H9 (cell line): ENCODE measurements around the gene TCERG1L. TPM values are rescaled to one million over a fixed set of nuclear protein-coding genes. Genes with fewer than 3 reads are reported as not detected.

ENCODE experiments used
- DNase-seq: peaks from one replicate; pipeline ENCODE4 v3.0.0-alpha.2; 2017
- H2AFZ ChIP-seq: one replicate; pipeline ENCODE4 v1.6.1; 2013; ENCODE audit warnings: mild to moderate bottlenecking, low read length, control low read depth, moderate library complexity
- H2AK5ac ChIP-seq: 2 replicates; pipeline ENCODE4 v1.6.1; 2013; ENCODE audit warnings: low read length, control low read depth, mixed read lengths; ENCODE audit not compliant: insufficient read length
- H2BK120ac ChIP-seq: one replicate; pipeline ENCODE4 v1.6.1; 2013; ENCODE audit warnings: low read depth, mild to moderate bottlenecking, low read length, control low read depth, inconsistent platforms; ENCODE audit not compliant: poor library complexity, severe bottlenecking
- H2BK12ac ChIP-seq: 2 replicates; pipeline ENCODE4 v1.6.1; 2013; ENCODE audit warnings: low read length, control low read depth, mixed read lengths, low read depth; ENCODE audit not compliant: insufficient read length
- H2BK15ac ChIP-seq: 2 replicates; pipeline ENCODE4 v1.6.1; 2013; ENCODE audit warnings: low read depth, low read length, control low read depth
- H2BK20ac ChIP-seq: one replicate; pipeline ENCODE4 v1.6.1; 2013; ENCODE audit warnings: low read depth, mild to moderate bottlenecking, low read length, control low read depth, inconsistent platforms; ENCODE audit not compliant: poor library complexity, severe bottlenecking
- H2BK5ac ChIP-seq: 2 replicates; pipeline ENCODE4 v1.6.1; 2013; ENCODE audit warnings: low read length, control low read depth, mixed read lengths; ENCODE audit not compliant: insufficient read length
- H3K14ac ChIP-seq: 2 replicates; pipeline ENCODE4 v1.6.1; 2013; ENCODE audit warnings: low read length, control low read depth; ENCODE audit not compliant: insufficient read depth
- H3K18ac ChIP-seq: 2 replicates; pipeline ENCODE4 v1.6.1; 2013; ENCODE audit warnings: low read depth, mild to moderate bottlenecking, mixed read lengths, low read length, control low read depth; ENCODE audit not compliant: insufficient read length
- H3K23ac ChIP-seq: 2 replicates; pipeline ENCODE4 v1.6.1; 2013; ENCODE audit warnings: low read length, control low read depth, mixed read lengths, low read depth; ENCODE audit not compliant: insufficient read length
- H3K23me2 ChIP-seq: 2 replicates; pipeline ENCODE4 v1.6.1; 2013; ENCODE audit warnings: low read depth, mild to moderate bottlenecking, mixed read lengths, low read length, control low read depth; ENCODE audit not compliant: insufficient read length, poor library complexity, severe bottlenecking
- H3K27ac ChIP-seq: 2 replicates; pipeline ENCODE4 v1.5.1; 2013; ENCODE audit warnings: low read length, control low read depth, mixed read lengths, low read depth; ENCODE audit not compliant: insufficient read length
- H3K27me3 ChIP-seq: 2 replicates; pipeline ENCODE4 v1.6.1; 2013; ENCODE audit warnings: low read length, control low read depth, inconsistent platforms; ENCODE audit not compliant: insufficient read depth
- H3K4ac ChIP-seq: 2 replicates; pipeline ENCODE4 v1.6.1; 2013; ENCODE audit warnings: low read depth, mild to moderate bottlenecking, control low read depth, inconsistent platforms, low read length, moderate library complexity
- H3K4me1 ChIP-seq: 2 replicates; pipeline ENCODE4 v1.6.1; 2013; ENCODE audit warnings: low read length, control low read depth, inconsistent platforms; ENCODE audit not compliant: insufficient read depth
- H3K4me2 ChIP-seq: 2 replicates; pipeline ENCODE4 v1.6.1; 2013; ENCODE audit warnings: low read length, control low read depth, mixed read lengths; ENCODE audit not compliant: insufficient read length, insufficient read depth
- H3K56ac ChIP-seq: 2 replicates; pipeline ENCODE4 v1.6.1; 2013; ENCODE audit warnings: low read depth, mild to moderate bottlenecking, mixed read lengths, low read length, control low read depth; ENCODE audit not compliant: insufficient read length
- H3K79me1 ChIP-seq: 2 replicates; pipeline ENCODE4 v1.6.1; 2013; ENCODE audit warnings: low read depth, mild to moderate bottlenecking, moderate library complexity, low read length, control low read depth, inconsistent platforms; ENCODE audit not compliant: insufficient read depth, poor library complexity, severe bottlenecking
- H3K79me2 ChIP-seq: 2 replicates; pipeline ENCODE4 v1.6.1; 2013; ENCODE audit warnings: low read length, control low read depth, inconsistent platforms; ENCODE audit not compliant: insufficient read depth
- H3K9ac ChIP-seq: 2 replicates; pipeline ENCODE4 v1.6.1; 2013; ENCODE audit warnings: low read length, control low read depth, mixed read lengths; ENCODE audit not compliant: insufficient read length; ENCODE audit errors: extremely low read depth
- H3K9me3 ChIP-seq: one replicate; pipeline ENCODE4 v1.6.1; 2013; ENCODE audit warnings: low read depth, low read length, inconsistent platforms; ENCODE audit not compliant: control insufficient read depth
- H3T11ph ChIP-seq: one replicate; pipeline ENCODE4 v1.6.1; 2013; ENCODE audit warnings: mild to moderate bottlenecking, low read length, control low read depth, inconsistent platforms
- H4K20me1 ChIP-seq: one replicate; pipeline ENCODE4 v1.6.1; 2013; ENCODE audit not compliant: control insufficient read depth, insufficient read length, insufficient read depth
- H4K5ac ChIP-seq: 2 replicates; pipeline ENCODE4 v1.6.1; 2013; ENCODE audit warnings: low read depth, mild to moderate bottlenecking, mixed read lengths, low read length, control low read depth; ENCODE audit not compliant: insufficient read length
- H4K8ac ChIP-seq: replicated peaks from 2 replicates; pipeline ENCODE4 v1.6.1; 2013; ENCODE audit warnings: low read length, control low read depth, mixed read lengths, low read depth; ENCODE audit not compliant: insufficient read length
- H4K91ac ChIP-seq: 2 replicates; pipeline ENCODE4 v1.6.1; 2013; ENCODE audit warnings: low read depth, mild to moderate bottlenecking, moderate library complexity, mixed read lengths, low read length, control low read depth; ENCODE audit not compliant: insufficient read length
- H3K27ac Mint-ChIP-seq, 3 experiments: 2 replicates in 2 of 3; 3 replicates in 1 of 3; pipeline ENCODE4 v1.8.0; 2020 to 2021; ENCODE audit warnings: mixed read lengths in 3 of 3, mild to moderate bottlenecking in 1 of 3, moderate library complexity in 1 of 3
- H3K27me3 Mint-ChIP-seq: 2 replicates; pipeline ENCODE4 v1.8.0; 2021; ENCODE audit warnings: low read depth, mild to moderate bottlenecking, moderate library complexity, mixed read lengths
- H3K36me3 Mint-ChIP-seq, 3 experiments: 2 replicates in 2 of 3; 3 replicates in 1 of 3; pipeline ENCODE4 v1.8.0; 2020 to 2021; ENCODE audit warnings: low read depth in 3 of 3, mixed read lengths in 3 of 3; ENCODE audit not compliant: insufficient read depth in 1 of 3
- H3K4me1 Mint-ChIP-seq, 2 experiments: 2 replicates each; pipeline ENCODE4 v1.8.0; 2020; ENCODE audit warnings: mixed read lengths in 2 of 2
- H3K4me3 Mint-ChIP-seq, 2 experiments: 2 replicates in 1 of 2; 3 replicates in 1 of 2; pipeline ENCODE4 v1.8.0; 2020 to 2021; ENCODE audit warnings: mild to moderate bottlenecking in 2 of 2, mixed read lengths in 2 of 2, moderate library complexity in 1 of 2
- H3K9me3 Mint-ChIP-seq, 2 experiments: 2 replicates in 1 of 2; 3 replicates in 1 of 2; pipeline ENCODE4 v1.8.0; 2020; ENCODE audit warnings: mild to moderate bottlenecking in 2 of 2, mixed read lengths in 2 of 2, moderate library complexity in 1 of 2
- CTCF ChIP-seq: fragments of 200-600 bp; sonication (generic); conservative IDR thresholded peaks from 3 replicates; pipeline ENCODE4 v1.8.0; 2021; ENCODE audit warnings: antibody characterized with exemption, mild to moderate bottlenecking
- WGBS: extraction: QIAGEN DNeasy Blood & Tissue Kit; methylation state at CpG from one replicate; pipeline ENCODE4 v1.1.7; 2013; ENCODE audit warnings: missing lambda C conversion rate, low lambda C conversion rate, mixed read lengths; ENCODE audit not compliant: insufficient read length; ENCODE audit errors: extremely low coverage; 5-methylcytosine and 5-hydroxymethylcytosine counted together
- total RNA-seq: library from RNA; stranded (reverse); gene quantifications from 2 replicates; pipeline ENCODE4 v1.2.1, GENCODE V29; 2021

TCERG1L gene
- total RNA-seq, 1 experiment from 2014 or later = 3.3 TPM

DNA sequence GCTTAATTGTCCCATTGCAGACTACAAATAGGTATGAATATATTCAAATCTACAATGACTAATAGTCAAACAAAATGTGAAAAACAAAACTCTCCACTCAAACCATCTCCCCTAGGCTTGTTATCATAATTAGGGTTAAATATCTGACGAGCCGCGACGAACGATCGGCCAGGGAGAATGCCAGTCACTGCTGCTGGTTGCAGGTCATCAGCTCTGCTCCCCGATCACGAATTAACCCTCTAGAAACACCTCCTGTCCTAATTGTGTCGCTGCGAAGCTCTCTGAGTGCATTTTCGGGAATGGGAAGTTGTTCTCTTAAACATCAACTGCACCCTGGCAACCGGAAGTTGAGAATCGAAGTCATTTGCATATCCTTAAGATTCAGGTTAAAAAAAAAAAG is 167.3 kb downstream of the TCERG1L start:
- Histone ChIP-seq H3K9ac (no peak overlapping the region), H4K5ac (no peak overlapping the region), H2BK12ac (no peak overlapping the region), H2AK5ac (no peak overlapping the region), H3K56ac (no peak overlapping the region), H3K18ac (no peak overlapping the region), H3K23ac (no peak overlapping the region), H4K8ac (no peak overlapping the region), H3K4me2 (no peak overlapping the region), H2AFZ (no peak overlapping the region), H3K27me3 (no peaks in the 10 kb centered on the region), H3K14ac (no peak overlapping the region), H2BK15ac (no peak overlapping the region), H2BK120ac (no peak overlapping the region), H3T11ph (no peak overlapping the region), H2BK20ac (no peak overlapping the region), H3K4ac (no peak overlapping the region), H3K79me1 (no peaks in the 10 kb centered on the region), H2BK5ac (no peak overlapping the region), H3K79me2 (no peaks in the 10 kb centered on the region), H3K4me1 (no peaks in the 10 kb centered on the region), H3K23me2 (no peaks in the 10 kb centered on the region), H4K91ac (no peak overlapping the region), H3K27ac (no peak overlapping the region), H3K9me3 (no peaks in the 10 kb centered on the region), H4K20me1 (no peaks in the 10 kb centered on the region)
- Mint-ChIP-seq H3K9me3 (peaks cover 0 to 11% of the 10 kb centered on the region in 2 experiments; a peak in 3 of 5 replicates), H3K4me3 (no peak overlapping the region; a peak in 1 of 5 replicates), H3K27me3 (peaks cover 2% of the 10 kb centered on the region; the same call in 1 of the 2 replicates), H3K27ac (peak overlapping the region in 2 of 3 experiments; percentile 59 to 60; a peak in 3 of 7 replicates), H3K4me1 (peaks cover 25 to 44% of the 10 kb centered on the region in 2 experiments), H3K36me3 (peaks cover 3 to 16% (median 7%) of the 10 kb centered on the region in 3 experiments; a peak in 5 of 7 replicates)
- no CpG with 5 or more reads among the region's 13 CpGs for WGBS
- no peak for DNase-seq
- no peak for TF ChIP-seq CTCF
